ENCODE measurements around the gene NFKB1. TPM values are rescaled to one million over a fixed set of nuclear protein-coding genes. Genes with fewer than 3 reads are reported as not detected.

The NFKB1 gene
- total and polyA plus RNA-seq, 9 of the 15 experiments (the other 6 are each of a cell fraction or from before 2014, with no cell fraction given) = 2.4 to 14.5 (median 10.3) TPM

GRCh38 chr4:102524691-102525090 lies 23.5 kb downstream of the NFKB1 start:
- no peaks in the 10 kb centered on the region for H3K79me2 ChIP-seq (ENCODE audit: control insufficient read depth, insufficient read depth, low read length)
- H3K27me3 ChIP-seq (ENCODE audit: control insufficient read depth in 2 of 2, insufficient read depth in 2 of 2, low read length in 2 of 2) = no peaks in the 10 kb centered on the region
- CTCF ChIA-PET (ENCODE audit: low intra/inter-chr PET ratio) = no interaction called here
- H2AFZ ChIP-seq (ENCODE audit: low read depth, low read length) = no peak overlapping the region
- no peak for FAIRE-seq
- no peaks in the 10 kb centered on the region for H4K20me1 ChIP-seq (replicated peaks; ENCODE audit: control insufficient read depth, insufficient read depth, low read length)
- 87% methylated on average over 7 of the region's 7 CpGs for WGBS (ENCODE audit: insufficient coverage, low coverage, missing lambda C conversion rate)
- no peak for TF ChIP-seq ZNF354B (CRISPR knock-in tag; IDR thresholded peaks at IDR 0.05)
- no peak for TF ChIP-seq ZFX (CRISPR knock-in tag; IDR thresholded peaks at IDR 0.05)
- peak; percentile 24; the same call in 1 of the 3 replicates for ATAC-seq
- intact Hi-C loops (cut with micrococcal nuclease) (no loop called here), in situ Hi-C loops (cut with MboI) (no loop called here)
- H3K9ac ChIP-seq (ENCODE audit: insufficient read depth in 1 of 2, low read depth in 2 of 2, low read length in 2 of 2) = no peak overlapping the region
- no peaks in the 10 kb centered on the region for H3K4me1 ChIP-seq (replicated peaks in 1 of 2; ENCODE audit: control insufficient read depth in 2 of 2, insufficient read depth in 2 of 2, low read length in 2 of 2)
- POLR2A ChIA-PET = interaction anchor here (1.5 to 1.6 kb wide), 2 partner anchors 15 kb away, joined by 3 to 5 read pairs; no protein-coding TSS in a partner anchor
- no TSS peak for BruUV-seq (replicated peaks)
- H3K4me2 ChIP-seq (ENCODE audit: insufficient read depth, low read length) = no peak overlapping the region
- H3K27ac ChIP-seq (ENCODE audit: extremely low read depth, low read depth, low read length) = no peak overlapping the region
- no peaks in the 10 kb centered on the region for H3K9me3 ChIP-seq (replicated peaks; ENCODE audit: control insufficient read depth, insufficient read depth, low read depth, low read length)
- no peak overlapping the region for H3K4me3 ChIP-seq
- no peak for DNase-seq (ENCODE audit: extremely low read depth in 1 of 4, low spot score in 3 of 4)
- no peaks in the 10 kb centered on the region for H3K9me1 ChIP-seq (ENCODE audit: control insufficient read depth, insufficient read depth, low read length)
- no peaks in the 10 kb centered on the region for H3K36me3 ChIP-seq (ENCODE audit: control insufficient read depth, insufficient read depth, low read length)

- no peaks in the 10 kb centered on the region for H3K36me3 ChIP-seq (ENCODE audit: control insufficient read depth, insufficient read depth, low read length)
- 62% methylated on average over 5 of the region's 5 CpGs for WGBS (ENCODE audit: insufficient coverage, low coverage, missing lambda C conversion rate)
- H3K27ac ChIP-seq (ENCODE audit: extremely low read depth, low read depth, low read length) = no peak overlapping the region
- TF ChIP-seq TRIM24 (IDR thresholded peaks at IDR 0.05) = 0 out of 4 replicates have a peak, but pooled peaks of 1 of the 2 experiments have one; percentile 22
- no peak for TF ChIP-seq NFYB (IDR thresholded peaks at IDR 0.05; ENCODE audit: extremely low read depth, insufficient read length)
- peak; percentile 87 for TF ChIP-seq CEBPB (tag; IDR thresholded peaks at IDR 0.05)
- TF ChIP-seq XRCC5 (IDR thresholded peaks at IDR 0.05; ENCODE audit: low read depth, low read length) = no peak
- no peak for TF ChIP-seq CEBPG (CRISPR knock-in tag; IDR thresholded peaks at IDR 0.05)
- peak; percentile 45 to 54; a peak in 2 of 4 replicates for TF ChIP-seq CEBPG (tag; conservative IDR thresholded peaks at IDR 0.05 in 1 of 2, IDR thresholded peaks at IDR 0.05 in 1 of 2)
- BruUV-seq (replicated peaks) = no TSS peak
- intact Hi-C loops (cut with micrococcal nuclease) = no loop called here
- H3K9ac ChIP-seq (ENCODE audit: insufficient read depth in 1 of 2, low read depth in 2 of 2, low read length in 2 of 2) = no peak overlapping the region
- H4K20me1 ChIP-seq (replicated peaks; ENCODE audit: control insufficient read depth, insufficient read depth, low read length) = no peaks in the 10 kb centered on the region
- no peak overlapping the region for H2AFZ ChIP-seq (ENCODE audit: low read depth, low read length)
- ChIA-PET POLR2A (interaction anchor here (1.5 to 1.6 kb wide), 2 partner anchors 14 to 16 kb away, joined by 3 to 5 read pairs; no protein-coding TSS in a partner anchor), CTCF (ENCODE audit: low intra/inter-chr PET ratio) (no interaction called here)
- H3K79me2 ChIP-seq (ENCODE audit: control insufficient read depth, insufficient read depth, low read length) = no peaks in the 10 kb centered on the region
- peak; percentile 58 for FAIRE-seq
- H3K4me2 ChIP-seq (ENCODE audit: insufficient read depth, low read length) = no peak overlapping the region
- H3K4me1 ChIP-seq (replicated peaks in 1 of 2; ENCODE audit: control insufficient read depth in 2 of 2, insufficient read depth in 2 of 2, low read length in 2 of 2) = no peaks in the 10 kb centered on the region
- no peaks in the 10 kb centered on the region for H3K9me1 ChIP-seq (ENCODE audit: control insufficient read depth, insufficient read depth, low read length)
- no peaks in the 10 kb centered on the region for H3K9me3 ChIP-seq (replicated peaks; ENCODE audit: control insufficient read depth, insufficient read depth, low read depth, low read length)
- no peak for DNase-seq (ENCODE audit: extremely low read depth in 1 of 4, low spot score in 3 of 4)
- H3K4me3 ChIP-seq = no peak overlapping the region
- ATAC-seq = no peak; the same call in 2 of the 3 replicates
- in situ Hi-C loops (cut with MboI) = no loop called here
- H3K27me3 ChIP-seq (ENCODE audit: control insufficient read depth in 2 of 2, insufficient read depth in 2 of 2, low read length in 2 of 2) = no peaks in the 10 kb centered on the region
Measured at GRCh38 chr4:102525097-102525496, 23.9 kb downstream of the NFKB1 start.

Data from K562 (cell line).